GM19438 (cell line): ENCODE data around the gene EP400.

ENCODE experiments used
- ATAC-seq: cut with Tn5 transposase; IDR thresholded peaks from one replicate; pipeline ENCODE4 v1.9.1; 2021; ENCODE audit warnings: low read depth; ENCODE audit not compliant: unreplicated experiment

EP400 gene

GRCh38 chr12:132014915-132015280, 65.2 kb downstream of the EP400 start:
- ATAC-seq: no peak

GRCh38 chr12:132015686-132016430, 66.1 kb downstream of the EP400 start:
- ATAC-seq: no peak

- ATAC-seq: no peak
These were observed 68.6 kb downstream of the EP400 start for GRCh38 chr12:132018193-132018916.

- ATAC-seq: no peak
These were observed 70.1 kb downstream of the EP400 start for GRCh38 chr12:132019891-132020290.

GRCh38 chr12:132020292-132020691, 70.5 kb downstream of the EP400 start:
- ATAC-seq: no peak

- no peak for ATAC-seq
These were observed 71.5 kb downstream of the EP400 start for GRCh38 chr12:132021031-132021871.

- ATAC-seq: no peak
These were observed 72.2 kb downstream of the EP400 start for GRCh38 chr12:132021965-132022364.

GRCh38 chr12:132023658-132024057, 73.9 kb downstream of the EP400 start:
- no peak for ATAC-seq

- no peak for ATAC-seq
These were observed 75.0 kb downstream of the EP400 start for GRCh38 chr12:132024758-132025157.

GRCh38 chr12:132025526-132025925, 75.8 kb downstream of the EP400 start:
- no peak for ATAC-seq

- no peak for ATAC-seq
These were observed 76.5 kb downstream of the EP400 start for GRCh38 chr12:132026061-132026795.

GRCh38 chr12:132026796-132027500, 77.2 kb downstream of the EP400 start:
- ATAC-seq: no peak

- ATAC-seq: no peak
These were observed 77.9 kb downstream of the EP400 start for GRCh38 chr12:132027636-132028035.

GRCh38 chr12:132028111-132028510, 78.4 kb downstream of the EP400 start:
- ATAC-seq: no peak

- ATAC-seq: no peak
These were observed 80.0 kb downstream of the EP400 start for GRCh38 chr12:132029503-132030300.

- ATAC-seq: no peak
These were observed 80.8 kb downstream of the EP400 start for GRCh38 chr12:132030367-132031038.

- no peak for ATAC-seq
These were observed 83.9 kb downstream of the EP400 start for GRCh38 chr12:132033627-132034026.

GRCh38 chr12:132036063-132036683, 86.4 kb downstream of the EP400 start:
- no peak for ATAC-seq
